ENCODE results near the gene NRDC. TPM values are rescaled to one million over a fixed set of nuclear protein-coding genes. Genes with fewer than 3 reads are reported as not detected.

NRDC gene
- total and polyA plus RNA-seq, 2 of the 8 experiments (the other 6 are each of a cell fraction or from before 2014, with no cell fraction given): 70.2 to 182 TPM

GRCh38 chr1:51920130-51920529, 41.6 kb upstream of the NRDC start:
- H4K20me1 ChIP-seq (replicated peaks in 1 of 2; ENCODE audit: control insufficient read depth in 1 of 2, insufficient read depth in 2 of 2, low read length in 2 of 2): no peaks in the 10 kb centered on the region
- no peak overlapping the region for H2BK5ac ChIP-seq (ENCODE audit: low read depth, low read length)
- H2BK20ac ChIP-seq (ENCODE audit: low read length): no peak overlapping the region
- no peak overlapping the region for H3K4me2 ChIP-seq (ENCODE audit: insufficient read depth in 1 of 2, low read depth in 2 of 2, low read length in 2 of 2)
- H3K4me1 ChIP-seq (replicated peaks in 1 of 4; ENCODE audit: control insufficient read depth in 3 of 4, insufficient read depth in 4 of 4, low read length in 3 of 4): peaks cover 0 to 2% (median 0%) of the 10 kb centered on the region in 4 experiments; a peak in 1 of 7 replicates
- H2BK120ac ChIP-seq (replicated peaks; ENCODE audit: low read depth, low read length): no peak overlapping the region
- no peak for DNase-seq (ENCODE audit: low read depth in 1 of 2, low spot score in 2 of 2)
- no peak overlapping the region for H3K27ac ChIP-seq (ENCODE audit: low read depth, low read length)
- H4K8ac ChIP-seq (ENCODE audit: extremely low read depth, insufficient read depth, low read length): no peak overlapping the region
- no peak overlapping the region for H2BK15ac ChIP-seq (ENCODE audit: low read length)
- H3K9me3 ChIP-seq (ENCODE audit: insufficient read depth in 2 of 2, low read depth in 1 of 2, low read length in 1 of 2): no peaks in the 10 kb centered on the region
- no peak overlapping the region for H3K23ac ChIP-seq (ENCODE audit: insufficient read length)
- no peak overlapping the region for H2BK12ac ChIP-seq (ENCODE audit: low read depth, low read length)
- H2AK5ac ChIP-seq (ENCODE audit: low read depth, low read length): no peak overlapping the region
- no peaks in the 10 kb centered on the region; the same call in 1 of the 2 replicates for H3K23me2 ChIP-seq (ENCODE audit: low read depth, low read length)
- no peak for FAIRE-seq
- H3K14ac ChIP-seq (ENCODE audit: insufficient read length): no peak overlapping the region
- no peak overlapping the region for H3K56ac ChIP-seq (replicated peaks; ENCODE audit: insufficient read length, low read depth, low read length)
- no peak overlapping the region for H4K5ac ChIP-seq (ENCODE audit: insufficient read length, low read depth, low read length)
- no peak overlapping the region for H4K91ac ChIP-seq (replicated peaks; ENCODE audit: insufficient read length, low read length)
- no peak overlapping the region for H3K18ac ChIP-seq (ENCODE audit: extremely low read depth, low read length)
- H3K36me3 ChIP-seq (ENCODE audit: control insufficient read depth in 2 of 4, insufficient read depth in 4 of 4, low read length in 3 of 4): peaks cover 3 to 37% (median 13%) of the 10 kb centered on the region in 4 experiments; a peak in 7 of 8 replicates
- ChIA-PET POLR2A (ENCODE audit: partially characterized antibody) (interaction anchor here (0.6 to 1.0 kb wide), 2 partner anchors 12 to 40 kb away, joined by 3 read pairs; no protein-coding TSS in a partner anchor), CTCF (ENCODE audit: partially characterized antibody) (interaction anchor here (0.6 kb wide), 1 partner anchor 27 kb away, joined by 3 read pairs; no protein-coding TSS in a partner anchor)
- no peak overlapping the region for H3K9ac ChIP-seq (replicated peaks in 1 of 4; ENCODE audit: extremely low read depth in 1 of 4, low read depth in 3 of 4, low read length in 3 of 4)
- H3K4me3 ChIP-seq (ENCODE audit: extremely low read depth in 1 of 4, insufficient read depth in 2 of 4, low read depth in 3 of 4, low read length in 4 of 4): no peak overlapping the region
- H3K27me3 ChIP-seq (replicated peaks in 1 of 4; ENCODE audit: control insufficient read depth in 3 of 4, extremely low read depth in 1 of 4, insufficient read depth in 3 of 4, low read length in 3 of 4): no peaks in the 10 kb centered on the region; a peak in 1 of 7 replicates
- no peak overlapping the region for H2AFZ ChIP-seq (ENCODE audit: low read length)
- WGBS, 2 experiments (ENCODE audit: extremely low coverage in 1 of 2, insufficient coverage in 1 of 2, insufficient read length in 1 of 2, insufficient replicate concordance in 2 of 2, low coverage in 1 of 2, low lambda C conversion rate in 2 of 2, missing lambda C conversion rate in 1 of 2): 91% methylated on average over 5 of the region's 5 CpGs; no CpG with 5 or more reads in 1 of the 2 experiments
- H3K79me2 ChIP-seq (ENCODE audit: control insufficient read depth in 1 of 2, insufficient read depth in 2 of 2, low read length in 2 of 2): no peaks in the 10 kb centered on the region
- H3K4ac ChIP-seq (replicated peaks; ENCODE audit: insufficient read length, low read depth, low read length): no peak overlapping the region
- no peaks in the 10 kb centered on the region; the same call in 1 of the 2 replicates for H3K79me1 ChIP-seq (ENCODE audit: low read depth, low read length)
- no peak for TF ChIP-seq GABPA (IDR thresholded peaks at IDR 0.05; ENCODE audit: borderline replicate concordance, insufficient read depth, low read length)

Data from H1 (cell line).